GM10847 (cell line): ENCODE measurements around the gene SLC25A29.

Experiments
- POLR2A ChIP-seq: IDR thresholded peaks from 2 replicates; pipeline ENCODE4 v1.6.1; 2011; ENCODE audit not compliant: insufficient read length; ENCODE audit errors: extremely low read depth

SLC25A29 gene

DNA sequence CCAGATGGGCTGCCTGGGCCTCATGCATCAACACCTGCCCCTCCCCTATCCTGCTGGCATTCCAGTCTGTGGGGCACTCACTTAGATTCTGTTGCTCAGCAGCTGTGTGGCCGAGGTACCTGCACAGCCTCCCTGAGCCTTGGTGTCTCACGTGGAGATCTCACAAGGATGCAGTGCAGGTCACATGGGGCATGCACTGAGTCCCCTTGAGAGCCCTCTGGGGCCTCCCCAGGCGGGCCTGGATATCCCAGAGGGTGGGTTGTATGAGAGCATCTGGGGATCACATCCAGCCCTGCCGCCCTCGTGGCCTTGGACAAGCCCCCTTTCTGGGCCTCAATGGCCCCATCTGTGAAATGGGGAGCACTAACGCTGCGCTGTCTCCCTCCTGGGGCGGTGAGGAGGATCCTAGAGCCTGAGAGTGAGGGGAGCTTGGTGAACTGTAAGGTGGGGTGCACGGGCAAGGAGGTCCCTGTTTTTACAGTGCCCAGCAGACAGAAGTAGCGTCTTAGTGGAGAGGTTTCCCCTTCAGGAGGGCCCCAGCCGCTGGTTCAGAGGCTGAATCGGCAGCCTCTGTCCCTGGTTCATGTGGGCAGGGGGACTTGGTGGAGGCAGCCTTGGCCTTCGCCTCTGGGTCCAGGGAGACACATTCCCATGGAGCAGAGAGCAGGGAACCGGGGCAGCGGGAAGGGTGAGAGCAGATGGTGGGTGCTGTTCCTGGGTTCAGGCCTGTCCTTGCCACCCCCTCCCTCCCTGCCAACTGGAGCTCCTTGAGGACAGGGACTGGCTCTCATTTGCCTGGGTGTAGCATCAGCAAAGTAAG is 16.1 kb upstream of the SLC25A29 start:
- TF ChIP-seq POLR2A: no peak

DNA sequence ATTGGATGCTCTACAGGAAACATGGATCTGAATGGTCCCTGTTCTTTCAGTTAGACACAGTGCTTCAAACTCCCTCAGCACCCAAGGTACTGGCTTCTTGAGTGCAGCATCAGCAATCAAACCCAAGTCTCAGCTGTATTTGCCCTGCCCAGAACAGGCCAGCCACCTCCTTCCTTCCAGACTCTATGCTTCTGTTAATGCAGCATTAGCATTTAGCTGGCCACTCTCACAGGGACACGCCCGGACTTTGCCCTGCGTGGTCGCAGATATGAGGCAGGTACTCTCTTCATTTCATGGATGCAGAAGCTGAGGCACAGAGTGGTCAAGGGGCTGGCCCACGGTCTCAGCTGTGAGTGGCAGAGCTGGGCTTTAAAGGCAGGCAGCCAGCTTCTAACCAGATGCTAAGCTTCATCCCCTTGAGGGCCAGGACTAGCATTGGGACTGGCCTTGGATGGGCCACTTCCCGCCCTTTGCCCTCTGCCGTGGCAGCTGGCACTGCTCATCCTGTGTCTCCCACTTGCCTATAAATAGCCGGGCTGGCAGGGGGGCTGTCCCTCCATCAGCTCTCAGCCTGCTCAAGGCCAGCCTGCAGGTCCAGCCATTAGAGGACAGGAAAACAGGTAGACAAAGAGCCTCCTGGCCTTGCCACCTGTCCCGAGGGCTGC is 15.4 kb upstream of the SLC25A29 start:
- TF ChIP-seq POLR2A: no peak

GRCh38 chr14:100320157-100320856 is 14.1 kb upstream of the SLC25A29 start:
- no peak for TF ChIP-seq POLR2A

GRCh38 chr14:100317912-100318808 is 11.9 kb upstream of the SLC25A29 start:
- no peak for TF ChIP-seq POLR2A

- no peak for TF ChIP-seq POLR2A
Observed at GRCh38 chr14:100317389-100317788, 11.1 kb upstream of the SLC25A29 start.

DNA sequence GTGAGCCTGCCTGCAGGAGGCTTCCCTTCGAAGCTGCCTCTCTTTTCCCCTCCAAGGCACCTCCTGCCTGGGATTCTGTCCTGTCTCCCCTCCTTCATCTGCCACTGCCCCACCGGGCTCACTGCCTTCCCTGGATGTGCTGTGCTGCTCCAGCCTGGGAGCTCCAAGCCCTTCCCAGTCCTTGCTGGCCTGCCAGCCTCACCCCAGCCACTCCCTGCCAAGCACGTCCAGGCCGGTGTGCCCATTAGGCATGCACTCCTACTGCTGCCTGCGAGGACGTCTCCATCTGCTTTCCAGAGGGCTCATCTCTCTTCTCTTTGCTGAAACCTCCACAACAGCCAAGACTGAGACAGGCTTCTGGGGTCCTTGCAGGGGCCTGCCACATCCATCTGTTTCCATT is 8.5 kb upstream of the SLC25A29 start:
- no peak for TF ChIP-seq POLR2A

- TF ChIP-seq POLR2A: no peak
Observed at GRCh38 chr14:100313464-100314230, 7.4 kb upstream of the SLC25A29 start.

- TF ChIP-seq POLR2A: no peak
Observed at GRCh38 chr14:100312877-100313400, 6.7 kb upstream of the SLC25A29 start.

DNA sequence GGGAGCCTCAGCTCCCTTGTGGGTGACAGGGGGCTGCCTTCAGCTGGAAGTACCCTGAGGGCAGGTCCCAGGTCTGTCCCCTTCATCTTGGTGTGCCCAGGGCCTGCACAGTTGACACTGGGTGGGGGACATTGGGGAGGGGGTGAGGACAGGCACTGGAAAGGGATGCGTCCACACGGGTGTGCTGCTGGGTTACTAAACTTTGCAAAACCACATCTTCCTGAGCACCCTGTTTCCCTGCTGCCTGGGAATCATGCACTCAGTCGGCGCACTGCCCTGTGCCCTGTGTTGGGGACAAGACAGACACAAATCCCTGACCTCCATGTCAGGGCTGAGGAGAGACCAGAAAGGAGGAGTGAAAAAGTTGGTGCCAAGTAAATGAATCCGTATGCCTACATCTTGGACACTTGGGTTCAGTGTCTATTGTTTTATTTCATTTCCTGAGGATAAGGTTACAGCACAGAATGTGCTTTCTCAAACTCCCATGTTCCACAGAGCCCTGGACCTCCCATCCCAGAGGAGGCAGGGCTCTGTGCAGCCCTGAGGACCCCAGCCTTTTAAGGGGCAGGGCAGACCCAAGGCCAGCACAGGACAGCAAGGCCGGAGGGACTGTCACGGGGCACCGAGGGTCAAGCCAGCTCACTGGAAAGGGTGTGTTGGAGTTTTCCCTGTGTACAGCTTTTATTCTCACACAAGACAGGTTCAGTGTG is 2.9 kb upstream of the SLC25A29 start:
- no peak for TF ChIP-seq POLR2A

DNA sequence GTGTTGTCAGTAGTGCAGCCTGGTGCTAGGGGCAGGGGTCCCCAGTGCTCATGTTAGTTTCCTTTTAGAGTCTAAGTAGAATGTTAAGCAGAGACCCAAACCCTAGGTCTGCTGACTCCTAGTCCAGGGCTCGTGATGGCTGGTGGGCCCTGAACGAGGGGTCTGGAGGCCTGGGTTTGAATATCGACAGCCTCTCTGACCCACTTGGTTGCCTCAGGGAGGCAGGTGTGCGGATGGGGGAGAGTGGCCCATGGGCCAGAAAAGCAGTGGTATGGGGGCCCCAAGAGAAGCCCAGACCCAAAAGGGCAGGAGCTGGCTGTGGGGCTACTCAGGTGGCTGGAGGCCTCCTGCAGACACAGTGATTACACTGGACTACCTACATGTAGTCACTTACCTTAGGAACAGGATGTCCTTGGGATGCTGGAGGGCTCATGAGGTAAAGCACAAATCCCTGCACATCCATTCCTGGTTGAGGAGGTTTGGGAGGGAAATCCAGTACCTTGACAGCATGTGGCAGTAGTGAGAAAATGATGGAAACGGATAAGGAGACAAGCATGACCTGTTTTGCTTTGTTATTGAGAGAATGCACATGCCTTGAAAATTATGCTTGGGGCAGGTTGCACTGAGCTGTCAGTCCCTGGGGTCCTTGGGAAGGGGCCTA is 1.7 kb upstream of the SLC25A29 start:
- TF ChIP-seq POLR2A: no peak

- TF ChIP-seq POLR2A: no peak
Observed at GRCh38 chr14:100306998-100307765, 938 bp upstream of the SLC25A29 start.
